IPS DF 6.9 (cell line): ENCODE results near the gene YTHDF1.

Experiments
- DNase-seq: peaks from one replicate; pipeline ENCODE4 v3.0.0-alpha.2; 2013; ENCODE audit warnings: low read depth, low spot score
- H3K27ac ChIP-seq: one replicate; pipeline ENCODE4 v1.5.1; 2013; ENCODE audit warnings: low read length, control low read depth
- H3K27me3 ChIP-seq: 2 replicates; pipeline ENCODE4 v1.6.1; 2013; ENCODE audit warnings: mild to moderate bottlenecking, low read length; ENCODE audit not compliant: control insufficient read depth, insufficient read depth
- H3K36me3 ChIP-seq: 2 replicates; pipeline ENCODE4 v1.6.1; 2013; ENCODE audit warnings: low read length; ENCODE audit not compliant: control insufficient read depth, insufficient read depth
- H3K4me1 ChIP-seq: 2 replicates; pipeline ENCODE4 v1.6.1; 2013; ENCODE audit warnings: low read length; ENCODE audit not compliant: control insufficient read depth, insufficient read depth
- H3K4me3 ChIP-seq: 2 replicates; pipeline ENCODE4 v1.5.1; 2013; ENCODE audit warnings: mild to moderate bottlenecking, low read length
- H3K9me3 ChIP-seq: 2 replicates; pipeline ENCODE4 v1.6.1; 2013; ENCODE audit warnings: low read length, inconsistent platforms; ENCODE audit not compliant: control insufficient read depth, insufficient read depth
- WGBS: extraction: QIAGEN DNeasy Blood & Tissue Kit; methylation state at CpG from one replicate; pipeline ENCODE4 v1.1.7; 2013; ENCODE audit warnings: mixed read lengths, missing lambda C conversion rate; ENCODE audit not compliant: insufficient read length, insufficient coverage; 5-methylcytosine and 5-hydroxymethylcytosine counted together

YTHDF1 gene

DNA sequence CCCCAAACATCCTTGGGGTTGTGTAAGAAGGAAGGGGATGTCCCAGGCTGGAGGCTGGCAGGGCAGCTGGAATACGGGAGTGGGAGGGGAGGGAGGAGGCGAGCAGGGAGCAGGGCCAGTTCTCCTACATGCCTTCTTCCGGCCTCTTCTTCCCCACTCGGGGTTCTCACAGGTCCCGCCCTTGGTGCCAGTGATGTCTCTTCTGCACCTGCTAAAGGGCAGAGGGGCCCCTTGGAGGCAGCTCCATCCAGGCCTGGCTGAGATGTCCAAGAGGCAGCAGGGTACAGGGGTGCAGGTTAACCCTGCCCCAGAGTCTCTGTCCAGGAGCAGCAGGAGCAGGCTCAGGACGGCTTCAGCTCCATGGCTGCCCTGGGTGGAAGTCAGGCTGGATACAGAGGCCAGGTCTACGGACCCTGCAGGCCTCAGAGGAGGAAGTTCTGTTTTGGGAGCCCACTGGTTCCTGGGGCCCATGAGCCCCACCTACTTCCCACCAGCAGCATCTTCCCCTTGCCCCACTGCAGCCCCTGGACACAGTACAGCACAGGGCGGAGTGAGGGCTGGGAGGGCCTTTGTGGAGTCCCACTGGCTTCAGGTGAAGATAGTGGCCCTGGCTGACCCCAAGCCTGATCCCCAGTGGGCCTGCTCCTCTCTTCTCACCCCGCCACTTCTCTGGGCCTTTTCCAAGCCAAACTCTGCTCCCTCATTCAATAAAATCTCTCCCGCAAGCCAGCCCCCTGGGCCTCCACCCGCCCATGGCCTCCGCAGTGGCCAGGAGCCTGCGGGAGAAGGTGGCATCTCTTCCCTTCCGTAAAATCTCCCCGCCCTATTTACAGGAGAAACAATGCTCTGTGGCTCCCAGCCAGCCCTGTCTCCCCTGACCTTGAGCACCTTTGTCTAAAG, 60.4 kb downstream of the YTHDF1 start:
- Histone ChIP-seq H3K27ac (no peak overlapping the region), H3K36me3 (no peaks in the 10 kb centered on the region), H3K9me3 (no peaks in the 10 kb centered on the region), H3K4me1 (no peaks in the 10 kb centered on the region), H3K4me3 (no peak overlapping the region), H3K27me3 (no peaks in the 10 kb centered on the region)
- WGBS = no CpG with 5 or more reads among the region's 15 CpGs
- DNase-seq = no peak

DNA sequence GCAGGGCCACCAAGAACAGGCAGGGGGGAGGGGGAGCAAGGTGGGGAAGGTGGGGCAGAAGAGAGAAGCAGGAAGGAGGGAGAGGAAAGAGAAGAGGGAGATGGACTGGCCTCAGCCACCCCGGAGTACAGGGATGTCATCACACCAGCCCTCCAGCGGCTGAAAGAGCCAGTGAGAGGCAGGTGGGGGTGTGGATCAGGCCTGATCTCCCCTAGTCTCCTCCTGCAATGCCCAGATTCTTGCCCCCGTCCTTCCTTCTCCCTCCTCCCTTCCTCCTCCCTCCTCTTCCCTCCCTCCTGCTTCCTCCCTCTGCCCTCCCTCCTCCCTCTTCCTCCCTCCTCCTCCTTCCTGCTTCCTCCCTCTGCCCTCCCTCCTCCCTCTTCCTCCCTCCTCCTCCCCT, 61.5 kb downstream of the YTHDF1 start:
- DNase-seq = no peak
- no peak overlapping the region for H3K27ac ChIP-seq
- H3K4me3 ChIP-seq = no peak overlapping the region
- no peaks in the 10 kb centered on the region for H3K27me3 ChIP-seq
- WGBS = no CpG with 5 or more reads among the region's 3 CpGs
- no peaks in the 10 kb centered on the region for H3K4me1 ChIP-seq
- H3K36me3 ChIP-seq = no peaks in the 10 kb centered on the region
- no peaks in the 10 kb centered on the region for H3K9me3 ChIP-seq

DNA sequence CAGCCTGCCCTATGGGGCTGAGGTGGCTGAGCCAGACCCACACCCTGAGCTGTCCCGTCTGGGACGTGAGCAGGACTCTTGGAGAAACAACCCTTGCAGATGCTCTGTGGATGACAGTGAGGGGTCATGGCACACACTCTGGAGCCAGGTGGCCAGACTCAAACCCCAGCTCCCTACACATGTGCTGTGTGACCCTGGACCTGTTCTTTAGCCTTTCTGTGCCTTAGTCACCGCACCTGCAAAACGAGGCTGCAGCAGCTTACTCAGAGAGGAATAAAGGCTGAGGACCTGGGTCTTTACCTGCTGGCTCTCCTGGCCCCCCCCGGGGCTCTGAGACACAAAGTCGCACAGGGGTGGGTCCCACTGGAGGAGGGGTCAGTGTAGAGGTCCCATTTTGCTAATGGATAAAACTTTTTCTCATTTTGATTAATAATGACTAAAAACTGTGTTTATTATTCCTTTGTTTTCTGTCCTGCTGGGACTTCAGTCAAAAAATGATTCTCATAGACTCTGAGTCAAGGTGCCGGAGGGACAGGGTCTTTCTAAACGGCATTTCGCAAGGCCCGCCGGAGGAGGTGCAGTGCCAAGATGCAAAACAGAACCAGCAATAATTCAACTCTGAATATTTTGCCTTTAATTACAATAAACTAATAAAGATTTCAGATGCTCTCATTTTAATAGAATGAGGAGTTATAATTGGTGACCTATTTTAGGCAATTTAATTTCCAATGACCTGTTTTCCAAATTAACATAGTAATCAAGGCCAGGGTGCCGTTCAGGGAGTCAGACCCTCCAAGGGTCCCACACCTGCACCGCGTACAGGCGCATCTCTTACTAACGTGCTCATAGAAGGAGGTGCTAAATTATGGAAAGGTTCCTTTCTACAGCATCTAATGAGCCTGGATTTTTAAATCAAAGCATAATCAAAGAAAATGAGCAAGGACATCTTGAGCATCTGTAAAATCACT, 62.4 kb downstream of the YTHDF1 start:
- Histone ChIP-seq H3K4me1 (no peaks in the 10 kb centered on the region), H3K27me3 (no peaks in the 10 kb centered on the region), H3K4me3 (no peak overlapping the region), H3K36me3 (no peaks in the 10 kb centered on the region), H3K9me3 (no peaks in the 10 kb centered on the region), H3K27ac (no peak overlapping the region)
- WGBS = no CpG with 5 or more reads among the region's 16 CpGs
- no peak for DNase-seq

DNA sequence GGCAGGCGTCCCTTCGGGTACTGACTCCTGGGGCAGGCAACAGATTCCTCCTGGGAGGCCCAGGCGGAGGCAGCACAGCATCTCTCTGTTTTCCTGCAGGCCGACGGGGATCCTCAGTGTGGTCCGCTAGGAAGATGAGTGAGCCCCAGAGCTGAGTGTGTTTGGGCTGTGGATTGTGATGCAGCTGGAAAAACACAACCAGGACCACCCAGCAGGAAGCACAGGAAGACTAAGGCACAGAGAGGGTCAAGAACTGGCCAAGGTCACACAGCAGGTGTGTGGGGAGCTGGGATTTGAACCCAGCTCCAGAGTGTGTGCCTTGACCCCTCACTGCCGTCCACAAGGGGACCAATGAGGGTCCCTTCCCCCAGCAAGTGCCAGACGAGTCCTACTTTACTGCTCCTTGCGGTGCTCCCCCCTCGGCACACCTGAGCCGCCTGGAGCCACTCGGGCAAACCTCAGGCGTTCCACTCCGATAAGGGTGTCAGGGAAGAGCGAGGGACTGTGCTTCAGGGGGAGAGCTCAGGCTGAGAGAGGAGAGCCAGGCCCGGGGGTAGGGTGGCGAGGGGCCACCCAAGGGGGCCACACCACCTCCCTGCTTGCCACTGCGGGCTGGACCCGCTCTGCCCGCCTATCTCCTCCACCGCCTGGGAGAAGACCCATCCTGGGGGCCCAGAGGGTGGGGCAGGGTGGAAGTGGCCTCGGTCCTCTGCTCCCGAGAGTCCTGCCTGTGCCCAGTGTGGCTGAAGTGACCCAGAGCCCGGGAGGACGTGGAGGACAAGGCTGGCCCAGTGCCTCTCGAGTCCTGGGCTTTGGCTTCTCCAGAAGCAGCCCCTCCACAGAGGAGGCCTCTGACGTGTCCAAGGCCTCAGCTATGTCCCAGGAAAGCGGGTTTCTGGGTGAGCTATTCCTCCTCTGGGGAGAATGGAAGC, 63.3 kb downstream of the YTHDF1 start:
- no peaks in the 10 kb centered on the region for H3K9me3 ChIP-seq
- no peak overlapping the region for H3K27ac ChIP-seq
- no CpG with 5 or more reads among the region's 28 CpGs for WGBS
- H3K27me3 ChIP-seq = no peaks in the 10 kb centered on the region
- H3K4me3 ChIP-seq = no peak overlapping the region
- DNase-seq = no peak
- no peaks in the 10 kb centered on the region for H3K4me1 ChIP-seq
- no peaks in the 10 kb centered on the region for H3K36me3 ChIP-seq

DNA sequence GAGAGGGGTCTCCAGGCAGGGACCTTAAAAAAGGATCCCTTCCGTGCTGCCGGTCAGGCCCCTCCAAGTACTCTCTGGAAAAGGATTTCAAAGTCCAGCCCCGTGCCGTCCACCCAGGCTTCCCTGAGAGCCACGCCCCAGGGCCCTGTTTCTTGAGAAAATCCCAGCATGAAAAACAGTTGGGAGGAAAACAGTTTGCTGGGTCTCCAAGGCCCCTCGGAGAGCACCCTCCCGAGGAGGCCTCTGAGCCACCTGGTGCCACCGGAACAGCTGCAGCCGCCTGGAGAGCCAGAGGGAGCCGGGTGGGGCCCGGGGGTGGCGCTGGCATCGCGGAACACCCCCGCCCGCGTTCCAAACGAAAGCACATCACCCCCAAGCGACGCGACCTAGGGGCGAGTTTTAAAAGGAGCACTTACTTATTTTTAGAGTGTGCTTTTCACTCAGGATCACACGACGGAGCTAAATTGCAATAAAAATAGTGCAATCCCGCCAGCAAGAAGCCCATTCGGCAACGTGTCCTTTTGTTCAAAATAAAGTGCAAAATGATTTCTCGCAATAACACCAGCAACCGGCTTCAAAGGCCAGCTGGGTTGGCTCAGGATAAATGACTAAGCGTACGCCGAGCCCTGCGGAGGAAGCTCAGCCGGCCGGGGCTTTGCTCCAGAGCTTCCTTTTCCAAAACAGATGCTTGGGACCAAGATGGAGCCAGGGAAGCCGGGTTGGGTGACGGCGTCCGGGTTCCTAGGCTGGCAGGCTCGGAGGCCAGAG, 64.2 kb downstream of the YTHDF1 start:
- H3K9me3 ChIP-seq = no peaks in the 10 kb centered on the region
- no peak overlapping the region for H3K4me3 ChIP-seq
- H3K27ac ChIP-seq = no peak overlapping the region
- no peaks in the 10 kb centered on the region for H3K36me3 ChIP-seq
- no peak for DNase-seq
- H3K4me1 ChIP-seq = no peaks in the 10 kb centered on the region
- no CpG with 5 or more reads among the region's 40 CpGs for WGBS
- H3K27me3 ChIP-seq = no peaks in the 10 kb centered on the region

DNA sequence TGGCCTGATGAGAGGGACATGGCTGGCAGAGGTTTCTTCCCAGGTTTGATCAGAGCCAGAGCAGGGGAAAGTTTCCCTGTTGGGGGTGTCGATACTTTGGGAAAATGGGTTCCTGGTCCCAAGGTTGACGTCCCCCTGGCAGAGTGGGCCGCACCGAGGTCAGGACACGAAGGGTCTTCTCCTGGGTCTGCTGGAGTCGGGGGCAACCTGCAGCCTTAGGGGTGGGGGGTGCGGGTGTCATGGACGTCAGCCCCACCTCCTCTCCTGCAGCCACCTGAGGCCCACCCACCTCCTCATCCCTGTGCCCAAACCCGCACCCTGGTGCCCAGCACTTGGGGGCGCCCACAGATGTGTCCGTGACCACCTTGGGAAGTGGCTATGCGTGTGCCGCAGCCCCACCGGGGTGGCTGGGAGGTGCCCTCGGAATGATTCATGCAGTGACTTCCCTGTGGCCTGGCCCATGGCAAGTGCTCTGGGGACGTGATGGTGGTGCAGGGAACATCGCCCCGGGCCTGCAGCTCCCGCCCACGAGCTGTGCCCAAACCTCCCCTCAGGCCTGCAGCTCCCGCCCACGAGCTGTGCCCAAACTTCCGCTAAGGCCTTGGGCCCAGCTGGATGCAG, 64.9 kb downstream of the YTHDF1 start:
- Histone ChIP-seq H3K9me3 (no peaks in the 10 kb centered on the region), H3K36me3 (no peaks in the 10 kb centered on the region), H3K27me3 (no peaks in the 10 kb centered on the region), H3K4me3 (no peak overlapping the region; the same call in 1 of the 2 replicates), H3K4me1 (no peaks in the 10 kb centered on the region), H3K27ac (no peak overlapping the region)
- DNase-seq = no peak
- no CpG with 5 or more reads among the region's 23 CpGs for whole genome bisulfite sequencing

DNA sequence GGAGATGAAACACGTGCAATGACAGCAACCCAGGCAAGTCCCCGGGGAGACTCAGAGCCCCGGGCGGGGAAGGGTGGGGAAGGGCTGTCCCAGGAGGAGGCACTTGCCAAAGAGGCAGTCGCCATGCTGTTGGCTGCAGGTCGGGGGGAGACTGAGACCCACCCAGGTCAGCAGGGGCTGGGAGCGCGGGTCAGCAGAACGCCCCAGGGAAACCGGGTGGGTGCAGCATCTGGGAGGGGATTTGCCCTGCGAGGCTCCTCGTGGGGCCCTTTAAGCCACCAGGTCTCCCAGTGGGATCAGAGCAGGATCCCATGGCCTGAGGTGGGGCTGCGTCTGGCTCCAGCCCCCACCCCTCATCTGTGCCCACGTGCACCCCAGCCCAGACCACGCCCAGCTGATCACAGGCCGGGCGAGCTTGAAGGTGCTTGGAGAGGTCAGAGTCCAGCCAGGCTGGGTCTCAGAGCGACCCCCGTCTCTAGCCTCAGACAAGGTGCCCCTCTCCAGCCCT, 65.5 kb downstream of the YTHDF1 start:
- no peak overlapping the region for H3K4me3 ChIP-seq
- no peak for DNase-seq
- WGBS = no CpG with 5 or more reads among the region's 19 CpGs
- H3K9me3 ChIP-seq = no peaks in the 10 kb centered on the region
- no peaks in the 10 kb centered on the region for H3K36me3 ChIP-seq
- H3K27me3 ChIP-seq = no peaks in the 10 kb centered on the region
- H3K4me1 ChIP-seq = no peaks in the 10 kb centered on the region
- no peak overlapping the region for H3K27ac ChIP-seq

DNA sequence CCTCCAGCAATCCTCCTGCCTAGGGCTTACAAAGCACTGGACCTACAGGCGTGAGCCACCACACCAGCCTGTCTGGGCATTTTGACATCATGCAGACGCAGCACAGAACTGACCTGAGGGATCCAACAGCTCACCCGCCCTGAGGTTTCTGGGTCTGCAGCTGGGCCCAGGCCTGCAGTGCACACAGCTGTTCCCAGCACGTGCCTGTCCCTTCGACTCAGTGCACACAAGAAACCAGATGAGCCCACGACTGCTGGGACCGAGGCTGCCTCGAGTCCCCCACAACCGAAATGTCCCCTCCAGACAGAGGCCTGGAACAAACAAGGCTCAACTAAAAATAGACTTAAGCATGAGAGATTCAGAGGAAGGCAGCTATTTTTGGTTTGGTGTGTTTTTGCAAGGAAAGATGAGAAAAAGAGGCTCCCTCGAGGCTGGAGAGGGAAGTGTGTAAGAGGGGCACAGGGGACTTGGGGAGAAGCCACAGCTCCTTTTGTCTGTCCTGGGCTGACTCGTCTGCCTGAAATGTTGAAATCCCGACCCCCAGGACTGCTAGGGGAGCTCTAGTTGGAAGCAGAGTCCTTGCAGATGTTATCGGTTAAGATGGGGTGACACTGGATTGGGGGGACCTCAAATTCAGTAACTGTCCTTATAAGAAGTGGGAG, 66.3 kb downstream of the YTHDF1 start:
- Histone ChIP-seq H3K36me3 (no peaks in the 10 kb centered on the region), H3K4me3 (no peak overlapping the region), H3K27ac (no peak overlapping the region), H3K9me3 (no peaks in the 10 kb centered on the region), H3K4me1 (no peaks in the 10 kb centered on the region), H3K27me3 (no peaks in the 10 kb centered on the region)
- WGBS = no CpG with 5 or more reads among the region's 13 CpGs
- no peak for DNase-seq

DNA sequence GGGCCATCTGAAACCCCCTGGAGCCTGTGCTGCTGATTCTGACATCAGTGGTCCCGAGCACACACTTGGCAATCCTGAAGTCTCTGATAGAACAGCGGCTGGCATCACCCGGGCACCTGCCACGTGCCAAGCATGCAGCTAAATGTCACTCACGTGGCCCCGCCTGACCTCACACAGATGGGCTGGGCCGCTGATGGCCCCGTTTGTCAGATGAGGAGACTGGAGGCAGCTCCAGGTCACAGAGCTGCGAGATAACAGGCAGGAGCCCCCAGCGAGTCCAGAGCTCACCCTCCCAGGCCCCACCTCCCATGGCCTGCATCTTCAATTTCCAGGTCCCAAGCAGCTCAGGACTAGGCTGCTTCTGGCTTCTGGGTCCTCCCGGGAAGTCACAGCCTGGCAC, 67.2 kb downstream of the YTHDF1 start:
- Histone ChIP-seq H3K9me3 (no peaks in the 10 kb centered on the region), H3K4me1 (no peaks in the 10 kb centered on the region), H3K4me3 (no peak overlapping the region), H3K36me3 (no peaks in the 10 kb centered on the region), H3K27me3 (no peaks in the 10 kb centered on the region), H3K27ac (no peak overlapping the region)
- no peak for DNase-seq
- no CpG with 5 or more reads among the region's 11 CpGs for WGBS
